Ovary (tissue), 9 donors: ENCODE data around the gene COL4A3. TPM values are rescaled to one million over a fixed set of nuclear protein-coding genes. Genes with fewer than 3 reads are reported as not detected.

Source experiments
- DNase-seq, 5 donors: peaks; one replicate each; pipeline ENCODE4 v3.0.0-alpha.2; 2019 to 2020
- H3K27ac ChIP-seq, 2 donors: fragments of 200-600 bp; one replicate each; pipeline versions ENCODE4 v1.5.1 to v1.8.0; 2019 to 2022
- H3K27me3 ChIP-seq: fragments of 200-600 bp; one replicate; pipeline ENCODE4 v1.8.0; 2022
- H3K36me3 ChIP-seq: fragments of 200-600 bp; sonication (generic); one replicate; pipeline ENCODE4 v1.5.1; 2019
- H3K4me1 ChIP-seq: one replicate; pipeline ENCODE4 v1.8.1; 2013; ENCODE audit warnings: mild to moderate bottlenecking, moderate library complexity; ENCODE audit not compliant: insufficient read depth
- H3K4me3 ChIP-seq: fragments of 200-600 bp; sonication (generic); one replicate; pipeline ENCODE4 v1.5.1; 2017
- H3K9me3 ChIP-seq, 2 donors: fragments of 200-600 bp in 1 of 2; sonication (generic) in 1 of 2; one replicate each; pipeline versions ENCODE4 v1.5.1 to v1.8.1; 2013 to 2019; ENCODE audit warnings: mild to moderate bottlenecking in 1 of 2, moderate library complexity in 1 of 2
- EP300 ChIP-seq: sonication (generic); formaldehyde crosslinking; IDR thresholded peaks from one replicate; pipeline ENCODE4 v1.6.1; 2017; ENCODE audit warnings: antibody characterized with exemption
- POLR2A ChIP-seq: fragments of 450-650 bp; IDR thresholded peaks from one replicate; pipeline ENCODE4 v1.6.1; 2017; ENCODE audit warnings: antibody characterized with exemption, mild to moderate bottlenecking, moderate library complexity
- WGBS, 3 donors: extraction: QIAGEN DNeasy Blood & Tissue Kit in 1 of 3; methylation state at CpG; one replicate each; pipeline versions ENCODE4 v1.1.5 to v1.1.7; 2013 to 2017; 5-methylcytosine and 5-hydroxymethylcytosine counted together
- intact Hi-C, 4 donors: fragments of 100-400 bp; cut with DNase I; formaldehyde crosslinking; loops; one replicate each; pipeline versions ENCODE4 v1.11.0 to v1.15.1; 2022 to 2023
- polyA plus RNA-seq, 2 donors: library from polyadenylated mRNA; stranded (reverse); fragments of 200-250 nt in 1 of 2; fragments of 350-450 nt in 1 of 2; fragmentation: Illumina TruSeq in 1 of 2; extraction: RNeasy Lipid Tissue Mini Kit (QIAGEN cat#74804) in 1 of 2; gene quantifications; one replicate each; pipeline ENCODE4 v1.2.3, GENCODE V29; 2013 to 2014
- total RNA-seq, 7 donors: library from RNA; depleted of rRNA in 2 of 7; stranded (reverse); fragments of >200 nt in 2 of 7; fragmentation: NEBNext Ultra II Directional in 3 of 7; extraction: Animal tissue kit (Norgen Biotek cat#: 25700) in 3 of 7; gene quantifications; one replicate each; pipeline versions ENCODE4 v1.1.0 to v1.2.4, GENCODE V29; 2016 to 2023
- TF ChIP-seq, protein P1 (sequence below), 3 donors: fragments of 450-650 bp in 2 of 3; fragments of 200-600 bp in 1 of 3; IDR thresholded peaks; one replicate each; pipeline versions ENCODE4 v1.5.1 to v1.8.0; 2016 to 2022; ENCODE audit warnings: antibody characterized with exemption in 3 of 3, mild to moderate bottlenecking in 1 of 3
- donor health status: DM: no; HTN: no; CAD: no; lungs with moderate emphysema.
- donor health status: DM: no; HTN: no; CAD: no.
- donor health status: Bipolar disorder and iron deficiency.
- donor health status: DM: yes; HTN: yes; CAD: no.
- donor health status: DM: no; HTN: no; CAD: no.
- donor health status: DM: yes; HTN: yes; CAD: no.

COL4A3 gene
- total and polyA plus RNA-seq, 9 donors: 0.47 to 14.1 (median 2.9) TPM

DNA sequence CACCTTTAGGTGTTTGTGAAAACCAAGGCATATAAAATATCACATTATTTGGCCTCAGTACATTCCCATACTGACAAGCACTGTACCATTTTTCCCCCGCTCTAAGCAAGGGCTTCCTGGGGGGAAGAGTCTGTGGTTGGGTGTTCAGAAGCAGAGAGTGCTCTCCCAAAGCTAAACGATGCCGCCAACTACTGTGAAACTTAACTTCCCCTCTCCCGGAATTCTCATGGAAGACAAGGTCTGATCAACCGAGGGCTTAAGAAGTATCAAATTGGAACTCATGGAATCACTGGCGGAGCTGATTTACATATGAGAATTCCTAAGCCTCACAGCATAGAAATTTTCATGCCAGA is 160.2 kb downstream of the COL4A3 start:
- peak in 4 of 5 donors; percentile 8 to 24 (median 22) for DNase-seq

DNA sequence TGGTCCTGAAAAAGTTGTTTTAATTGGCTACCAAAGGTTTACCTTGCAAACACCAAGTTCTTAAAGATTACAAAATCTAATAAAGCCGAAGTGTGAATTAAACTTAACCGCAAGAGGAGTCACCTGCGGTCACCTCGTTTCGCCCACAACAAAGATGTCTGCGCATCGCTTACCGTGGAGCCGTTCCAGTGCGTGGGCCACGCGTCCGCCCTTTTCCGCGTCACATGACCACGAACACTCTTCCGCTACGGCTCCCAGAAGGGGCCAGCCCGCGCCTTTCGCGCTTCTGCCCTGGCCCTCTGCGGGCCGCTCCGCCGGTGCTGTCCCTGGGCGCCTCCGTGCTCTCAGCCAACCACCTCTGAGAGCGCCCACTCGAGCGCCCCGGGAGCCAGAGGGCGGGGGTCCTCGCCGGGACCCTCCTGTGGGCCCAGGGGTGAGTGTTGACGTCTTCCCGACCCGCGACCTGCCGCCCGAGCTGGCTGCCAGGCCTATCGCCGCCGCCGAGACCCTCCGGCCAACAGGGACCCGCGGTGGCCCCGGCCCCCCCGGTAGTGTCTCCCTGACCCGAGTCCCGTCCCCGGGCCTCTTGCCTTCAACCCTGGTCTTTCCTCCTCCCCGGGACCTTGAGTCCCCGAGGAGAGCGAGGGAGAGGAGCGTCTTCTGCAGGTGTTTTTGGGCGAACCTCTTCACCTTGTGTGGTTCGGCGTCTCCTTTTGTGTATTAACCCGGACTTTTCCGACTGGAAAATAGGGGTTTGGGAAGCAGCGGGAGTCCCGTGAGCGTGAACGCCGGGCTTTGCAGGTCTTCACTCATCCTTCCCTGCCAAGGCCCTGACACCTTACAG is 160.8 kb downstream of the COL4A3 start, which contains the start of gene MFF:
Gene MFF (plus strand): TSS at position 257 of the 844 bp plus-strand sequence. CDS start 5,415 bp downstream, outside the sequence.
- 0 to 5% (median 1%) methylated on average over 64 to 67 of the region's 67 CpGs for WGBS, 3 donors
- H3K4me3 ChIP-seq: peak within 1 kb of the TSS; percentile 98
- intact Hi-C loops: no loop called here

More for the DNA sequence above, 160.2 kb downstream of the COL4A3 start:
- intact Hi-C loops: no loop called here
- 3 to 9% (median 5%) methylated on average over 6 of the region's 6 CpGs for WGBS, 3 donors
- no peaks in the 10 kb centered on the region for H3K9me3 ChIP-seq
- H3K4me1 ChIP-seq: peaks cover 4% of the 10 kb centered on the region
- H3K36me3 ChIP-seq: no peaks in the 10 kb centered on the region
- TF ChIP-seq, protein P1, sequence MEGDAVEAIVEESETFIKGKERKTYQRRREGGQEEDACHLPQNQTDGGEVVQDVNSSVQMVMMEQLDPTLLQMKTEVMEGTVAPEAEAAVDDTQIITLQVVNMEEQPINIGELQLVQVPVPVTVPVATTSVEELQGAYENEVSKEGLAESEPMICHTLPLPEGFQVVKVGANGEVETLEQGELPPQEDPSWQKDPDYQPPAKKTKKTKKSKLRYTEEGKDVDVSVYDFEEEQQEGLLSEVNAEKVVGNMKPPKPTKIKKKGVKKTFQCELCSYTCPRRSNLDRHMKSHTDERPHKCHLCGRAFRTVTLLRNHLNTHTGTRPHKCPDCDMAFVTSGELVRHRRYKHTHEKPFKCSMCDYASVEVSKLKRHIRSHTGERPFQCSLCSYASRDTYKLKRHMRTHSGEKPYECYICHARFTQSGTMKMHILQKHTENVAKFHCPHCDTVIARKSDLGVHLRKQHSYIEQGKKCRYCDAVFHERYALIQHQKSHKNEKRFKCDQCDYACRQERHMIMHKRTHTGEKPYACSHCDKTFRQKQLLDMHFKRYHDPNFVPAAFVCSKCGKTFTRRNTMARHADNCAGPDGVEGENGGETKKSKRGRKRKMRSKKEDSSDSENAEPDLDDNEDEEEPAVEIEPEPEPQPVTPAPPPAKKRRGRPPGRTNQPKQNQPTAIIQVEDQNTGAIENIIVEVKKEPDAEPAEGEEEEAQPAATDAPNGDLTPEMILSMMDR (IDR thresholded peaks at IDR 0.05): no peak
- TF ChIP-seq EP300: no peak
- no peak for TF ChIP-seq POLR2A
- H3K27ac ChIP-seq: peak overlapping the region in 1 of 2 donors; percentile 86
- peak overlapping the region; percentile 98 for H3K4me3 ChIP-seq
- no peaks in the 10 kb centered on the region for H3K27me3 ChIP-seq

DNA sequence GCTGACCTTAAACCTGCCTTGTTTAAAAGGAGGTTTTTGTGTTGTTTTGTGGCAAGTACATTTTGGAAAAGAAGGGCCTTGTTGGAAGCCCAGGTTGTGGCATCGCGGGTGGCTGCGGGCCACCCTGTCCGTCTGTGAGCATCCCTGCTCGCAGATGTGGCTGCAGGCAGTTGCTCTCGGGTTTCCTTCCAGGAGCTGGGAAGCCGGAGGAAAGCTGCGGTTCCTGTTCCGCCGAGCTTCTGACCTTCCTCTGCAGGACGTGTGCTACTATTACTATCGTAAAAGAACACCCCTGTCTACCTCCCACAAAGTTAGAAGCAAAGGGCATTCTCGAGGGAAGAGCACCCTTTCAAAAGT is 161.4 kb downstream of the COL4A3 start:
- Histone ChIP-seq H3K27me3 (no peaks in the 10 kb centered on the region), H3K9me3 (no peaks in the 10 kb centered on the region), H3K36me3 (no peaks in the 10 kb centered on the region), H3K27ac (peak overlapping the region in 1 of 2 donors; percentile 86), H3K4me1 (peaks cover 4% of the 10 kb centered on the region), H3K4me3 (peak overlapping the region; percentile 98)
- TF ChIP-seq EP300: no peak
- TF ChIP-seq, protein P1 (IDR thresholded peaks at IDR 0.05): no peak
- TF ChIP-seq POLR2A: no peak
- peak in 4 of 5 donors; percentile 19 to 50 (median 32) for DNase-seq
- WGBS, 3 donors: 0 to 1% (median 0%) methylated on average over 13 of the region's 13 CpGs
- intact Hi-C loops: no loop called here

More for the DNA sequence above, 160.8 kb downstream of the COL4A3 start, which contains the start of gene MFF:
- H3K27me3 ChIP-seq: no peaks in the 10 kb centered on the region
- peak; percentile 89 to 95 (median 92) for DNase-seq
- peak within 1 kb of the TSS; percentile 69 to 86 for H3K27ac ChIP-seq
- no peaks in the 10 kb centered on the region for H3K36me3 ChIP-seq
- no peaks in the 10 kb centered on the region for H3K9me3 ChIP-seq
- peaks cover 4% of the 10 kb centered on the region for H3K4me1 ChIP-seq
- TF ChIP-seq, protein P1 (IDR thresholded peaks at IDR 0.05): peak in 1 of 3 donors; percentile 20
- peak; percentile 60 for TF ChIP-seq POLR2A
- no peak for TF ChIP-seq EP300

DNA sequence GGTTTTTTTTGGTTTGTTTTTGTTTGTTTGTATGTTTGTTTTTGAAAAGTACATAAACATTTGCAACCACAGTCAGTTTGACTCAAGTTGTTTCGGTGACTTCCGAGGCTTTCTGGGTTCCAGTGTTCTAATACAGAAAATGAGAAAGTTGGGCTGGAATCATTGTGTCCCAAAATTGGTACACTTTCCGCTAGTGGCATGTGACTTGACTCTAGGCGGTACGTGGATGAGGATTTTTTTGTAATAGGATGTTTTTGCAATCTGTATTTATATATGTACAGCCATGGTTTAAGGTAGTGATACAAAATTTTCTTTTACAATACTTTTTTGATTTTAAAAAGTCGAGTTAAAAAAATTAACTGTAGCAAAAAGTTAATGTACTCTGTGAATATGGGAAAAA is 162.4 kb downstream of the COL4A3 start:
- DNase-seq: no peak
- intact Hi-C loops: no loop called here
- Histone ChIP-seq H3K27me3 (no peaks in the 10 kb centered on the region), H3K9me3 (no peaks in the 10 kb centered on the region), H3K27ac (no peak overlapping the region), H3K36me3 (no peaks in the 10 kb centered on the region), H3K4me3 (no peak overlapping the region), H3K4me1 (peaks cover 4% of the 10 kb centered on the region)
- TF ChIP-seq, protein P1 (IDR thresholded peaks at IDR 0.05): no peak
- TF ChIP-seq EP300 (no peak), POLR2A (no peak)
- 90 to 94% (median 91%) methylated on average over 6 of the region's 6 CpGs for WGBS, 3 donors
